Left kidney (tissue), 2 donors: Measurements from ENCODE around the gene NUBPL. TPM values are rescaled to one million over a fixed set of nuclear protein-coding genes. Genes with fewer than 3 reads are reported as not detected.
"Not testable (repeated sequence)": the region's sequence is repeated elsewhere in the genome, so short reads cannot be mapped to it uniquely, and the experiment has no call there.

Experiments
- DNase-seq: peaks from one replicate; pipeline ENCODE4 v3.0.0-alpha.2; 2013
- polyA plus RNA-seq: library from polyadenylated mRNA; unstranded; fragments of 120-200 nt; gene quantifications from one replicate; pipeline ENCODE4 v1.2.1, GENCODE V29; 2013; ENCODE audit not compliant: insufficient read length

Gene NUBPL
- polyA plus RNA-seq, 1 donor, result 17.9 TPM

DNA sequence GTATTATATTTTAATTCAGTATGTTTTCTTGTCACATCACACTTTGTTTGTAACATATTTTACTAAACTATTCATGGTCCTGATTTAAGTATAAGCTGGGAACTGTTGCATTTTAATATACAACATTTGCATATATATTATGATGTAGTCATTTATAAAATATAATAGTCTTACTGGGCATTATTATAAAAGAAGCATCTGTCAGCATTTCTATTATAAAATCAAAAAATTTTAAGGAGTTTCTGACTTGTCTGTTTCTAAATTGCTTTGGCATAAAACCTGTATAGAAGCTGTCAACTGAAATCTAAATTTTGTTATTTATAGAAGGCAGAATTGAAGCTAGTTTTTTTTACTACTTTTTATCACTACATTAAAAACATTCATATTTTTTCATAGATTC, 166.6 kb downstream of the NUBPL start:
- DNase-seq, result no peak

- DNase-seq, result no peak
Measured at GRCh38 chr14:31740688-31741087, 179.5 kb downstream of the NUBPL start.

GRCh38 chr14:31745741-31746140, 184.5 kb downstream of the NUBPL start:
- no peak for DNase-seq

GRCh38 chr14:31746326-31746725, 185.1 kb downstream of the NUBPL start:
- DNase-seq, result no peak

- no peak for DNase-seq
Measured at GRCh38 chr14:31749275-31749674, 188.1 kb downstream of the NUBPL start.

GRCh38 chr14:31751047-31751446, 189.8 kb downstream of the NUBPL start:
- not testable (repeated sequence) for DNase-seq

DNA sequence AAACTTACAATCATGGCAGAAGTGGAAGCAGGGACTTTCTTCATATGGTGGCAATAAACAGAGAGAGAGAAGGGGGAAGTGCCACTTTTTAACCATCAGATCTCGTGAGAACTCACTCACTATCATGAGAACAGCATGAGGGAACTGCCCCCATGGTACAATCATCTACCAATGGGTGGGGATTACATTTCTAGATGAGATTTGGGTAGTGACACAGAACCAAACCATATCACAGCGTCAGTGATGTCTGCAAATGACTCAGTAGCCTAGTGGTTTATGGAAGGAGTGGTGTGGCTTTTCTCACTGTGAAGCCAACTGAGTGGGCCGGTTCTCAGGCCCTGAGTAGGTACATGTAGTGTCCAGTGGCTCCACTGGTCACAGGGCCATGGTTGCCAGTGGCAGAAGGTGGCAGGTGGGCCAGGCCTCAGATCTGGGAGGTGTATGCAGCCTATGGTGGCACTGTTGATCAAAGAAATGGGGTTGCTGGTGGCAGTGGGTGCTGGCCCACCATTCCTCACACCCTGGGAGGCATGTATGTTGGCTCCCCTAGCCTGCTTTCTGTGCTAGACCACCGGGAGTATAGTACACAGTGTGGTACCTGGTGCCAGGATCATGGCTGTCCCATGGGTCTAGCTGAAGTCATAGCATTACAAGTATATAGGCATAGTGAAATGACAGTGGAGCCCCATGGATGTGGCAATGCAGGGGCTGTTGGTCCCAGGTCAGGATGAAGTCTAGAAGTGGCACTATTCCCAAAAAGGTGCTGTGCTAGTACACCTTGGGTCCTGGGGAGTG, 191.9 kb downstream of the NUBPL start:
- DNase-seq, result no peak

- DNase-seq, result no peak
Measured at GRCh38 chr14:31758941-31759340, 197.7 kb downstream of the NUBPL start.

- no peak for DNase-seq
Measured at GRCh38 chr14:31760277-31760676, 199.1 kb downstream of the NUBPL start.

DNA sequence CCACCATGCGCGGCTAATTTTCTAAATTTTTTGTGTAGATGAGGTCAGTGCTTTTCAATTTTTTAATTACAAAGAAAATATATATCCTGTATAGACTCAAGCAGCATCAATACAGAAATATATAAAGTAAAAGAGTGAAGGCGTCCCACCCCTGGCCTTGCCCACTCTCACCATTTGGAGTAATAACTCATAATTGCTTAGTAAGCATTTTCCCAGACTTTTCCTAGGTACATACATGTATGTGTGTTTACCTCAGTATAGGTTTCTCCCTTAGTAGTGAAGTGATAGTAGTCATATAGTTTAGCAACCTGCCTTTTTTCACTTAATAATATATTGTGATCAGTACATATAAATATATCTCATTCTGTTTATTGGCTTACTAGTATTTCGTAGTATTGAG, 200.1 kb downstream of the NUBPL start:
- DNase-seq, result no peak

GRCh38 chr14:31763041-31763440, 201.8 kb downstream of the NUBPL start:
- DNase-seq, result no peak

- no peak for DNase-seq
Measured at GRCh38 chr14:31766315-31766892, 205.2 kb downstream of the NUBPL start.

DNA sequence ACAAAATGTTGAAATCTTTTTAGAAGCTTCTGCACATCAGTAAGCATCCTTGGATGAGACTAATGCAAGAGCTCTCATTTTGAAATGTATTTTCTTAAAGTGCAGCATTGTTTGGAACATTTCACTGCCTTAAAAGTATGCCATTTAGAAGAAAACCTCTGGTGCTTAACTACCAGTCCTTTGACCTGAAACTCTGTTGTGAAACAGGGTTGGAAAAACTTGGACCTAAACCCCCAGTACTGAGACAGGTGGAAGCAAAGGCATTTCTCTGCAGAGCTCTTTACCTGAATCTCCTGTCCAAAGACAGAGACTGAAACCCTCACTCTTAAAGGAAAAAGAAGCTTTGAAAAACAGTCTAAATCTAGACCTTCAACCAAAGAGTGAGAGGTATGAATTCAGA, 207.2 kb downstream of the NUBPL start:
- no peak for DNase-seq

GRCh38 chr14:31770271-31770670, 209.1 kb downstream of the NUBPL start:
- DNase-seq, result no peak

DNA sequence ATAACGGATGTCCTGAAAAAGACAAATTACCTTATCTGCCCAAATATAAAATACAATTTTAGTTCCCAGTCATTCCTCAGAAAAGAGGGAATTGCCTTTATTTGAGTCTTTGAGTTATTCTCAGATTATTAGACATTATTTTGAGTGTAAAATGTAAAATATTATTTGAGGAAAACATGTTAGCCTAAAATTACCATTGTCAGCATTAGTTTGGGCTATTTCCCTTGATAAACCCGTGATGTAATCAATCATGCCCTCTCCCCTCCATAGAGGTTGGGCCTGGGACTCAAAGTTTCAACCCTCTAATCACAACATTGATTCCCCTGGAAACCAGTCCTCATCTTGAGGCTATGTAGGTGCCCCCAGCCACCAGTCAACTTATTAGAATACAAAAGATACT, 213.4 kb downstream of the NUBPL start:
- no peak for DNase-seq

DNA sequence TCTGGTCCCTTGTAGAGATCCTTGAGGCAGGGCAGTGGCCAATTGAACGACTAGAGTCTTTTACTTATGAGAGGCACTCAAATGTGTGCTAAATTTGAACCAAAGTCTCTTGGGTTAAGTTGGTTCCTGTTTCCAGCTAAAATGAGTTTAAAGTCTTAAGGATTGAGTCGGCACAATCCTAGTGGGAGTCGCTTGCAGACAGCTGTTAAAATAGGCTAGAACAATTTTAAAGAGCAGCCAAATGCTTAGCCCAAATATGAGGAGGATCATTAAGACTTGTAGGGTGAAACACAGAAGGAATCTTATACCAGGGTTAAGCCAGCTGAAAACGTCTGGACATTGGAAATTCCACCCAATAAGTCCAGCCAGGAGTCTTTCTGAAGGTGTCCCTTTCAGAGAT, 216.1 kb downstream of the NUBPL start:
- DNase-seq, result no peak

DNA sequence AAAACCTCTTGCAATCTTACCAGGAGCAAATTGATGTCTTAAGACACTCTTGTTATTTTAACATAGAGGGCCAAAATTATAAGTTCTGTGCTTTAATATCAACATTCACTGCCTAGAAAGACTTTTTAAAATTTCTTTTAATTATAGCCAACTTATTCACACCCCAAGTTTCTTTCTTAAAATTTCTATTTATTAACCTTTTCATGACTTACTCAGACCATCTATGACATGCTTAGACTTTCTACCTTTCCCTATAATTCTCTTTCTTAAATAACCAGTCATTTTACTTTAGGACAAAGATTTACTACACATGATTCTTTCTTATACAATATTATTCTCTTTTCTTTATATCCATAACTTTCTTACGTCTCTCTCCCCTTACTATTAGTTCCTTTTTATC, 220.4 kb downstream of the NUBPL start:
- peak; percentile 8 for DNase-seq

DNA sequence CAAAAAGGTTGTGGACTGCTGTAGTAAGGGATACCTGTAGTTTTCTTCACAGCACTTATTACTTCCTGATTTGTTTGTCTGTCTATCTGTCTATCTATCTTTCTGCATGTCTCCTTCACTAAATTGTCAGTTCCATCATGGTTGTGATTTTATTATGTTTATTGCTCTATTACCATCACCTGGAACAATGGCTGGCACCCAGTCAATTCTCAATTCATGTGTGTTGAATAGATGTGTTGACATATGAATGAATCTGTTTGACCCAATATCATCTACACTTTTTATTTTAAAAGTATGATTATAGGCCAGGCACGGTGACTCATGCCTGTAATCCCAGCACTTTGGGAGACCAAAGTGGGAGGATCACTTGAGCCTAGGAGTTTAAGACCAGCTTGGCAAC, 224.4 kb downstream of the NUBPL start:
- no peak for DNase-seq

DNA sequence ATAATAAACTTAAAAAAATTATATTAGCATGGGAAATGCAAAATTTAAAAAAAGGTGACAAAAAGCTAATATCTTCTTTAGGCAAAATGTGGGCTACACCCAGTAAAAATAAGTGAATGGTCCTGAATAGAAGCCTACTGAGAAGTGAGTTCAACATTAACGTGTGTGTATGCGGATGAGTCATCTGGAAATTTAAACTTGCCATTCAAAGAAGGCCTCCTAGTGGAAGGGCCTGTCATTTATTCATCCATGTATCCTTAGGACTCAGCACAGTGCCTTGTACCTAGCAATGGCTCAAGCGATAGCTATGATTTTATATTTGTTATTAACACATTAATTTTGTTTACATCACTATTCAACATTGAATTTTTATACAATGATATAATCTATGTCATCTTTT, 226.2 kb downstream of the NUBPL start:
- DNase-seq, result no peak

- no peak for DNase-seq
Measured at GRCh38 chr14:31788340-31788739, 227.1 kb downstream of the NUBPL start.

- no peak for DNase-seq
Measured at GRCh38 chr14:31792726-31793125, 231.5 kb downstream of the NUBPL start.

DNA sequence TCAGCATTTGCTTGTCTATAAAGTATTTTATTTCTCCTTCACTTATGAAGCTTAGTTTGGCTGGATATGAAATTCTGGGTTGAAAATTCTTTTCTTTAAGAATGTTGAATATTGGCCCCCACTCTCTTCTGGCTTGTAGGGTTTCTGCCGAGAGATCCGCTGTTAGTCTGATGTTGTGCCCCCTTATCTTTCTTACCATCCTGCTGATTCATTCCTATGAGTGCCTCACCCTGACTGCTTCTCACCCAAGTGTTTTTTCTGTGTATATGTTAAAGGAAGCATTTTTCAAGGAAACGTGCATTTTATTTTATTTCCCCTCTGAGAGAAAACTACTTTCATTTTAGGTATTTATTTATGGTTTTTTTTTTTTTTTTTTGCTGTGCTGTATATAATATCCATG, 236.7 kb downstream of the NUBPL start:
- not testable (repeated sequence) for DNase-seq

DNA sequence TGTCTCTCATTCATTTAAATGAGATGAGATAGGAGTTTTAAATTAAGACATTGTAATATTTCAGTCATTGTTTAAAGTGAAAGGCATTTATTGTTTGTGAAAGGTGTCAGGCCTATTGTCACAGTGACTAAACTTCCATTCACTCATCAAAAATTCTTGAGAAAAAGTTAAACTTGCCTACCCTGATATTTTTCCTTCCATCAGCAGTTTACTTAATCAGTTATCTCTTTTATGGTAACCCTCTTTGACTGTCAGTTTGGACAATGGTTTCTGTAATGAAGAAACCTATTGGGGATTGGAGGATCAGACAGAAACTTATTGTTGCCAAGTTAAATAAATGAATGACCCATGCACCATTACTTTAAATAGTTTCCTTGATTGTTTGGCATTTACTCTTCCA, 241.6 kb downstream of the NUBPL start:
- DNase-seq, result no peak

DNA sequence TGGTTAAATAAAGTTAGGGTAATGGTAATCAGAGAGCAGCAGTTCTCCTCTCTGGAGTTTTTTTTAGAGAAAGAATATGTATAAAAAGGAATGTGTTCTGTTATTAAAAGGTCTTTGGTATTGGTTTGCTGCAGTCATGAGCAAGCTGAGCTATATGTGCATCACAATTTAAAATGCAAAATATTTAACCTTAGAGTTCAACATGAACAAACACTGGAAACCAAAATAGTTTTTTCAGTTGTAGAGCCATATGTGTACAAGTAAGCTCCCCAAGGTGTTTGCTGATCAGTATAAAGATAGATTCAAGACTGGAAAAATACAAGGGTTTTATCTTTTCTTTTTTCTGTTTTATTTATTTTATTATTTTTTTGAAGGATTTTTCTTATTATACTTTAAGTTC, 245.0 kb downstream of the NUBPL start:
- no peak for DNase-seq
